M059J (cell line): Measurements from ENCODE around the gene BLVRA. TPM values are rescaled to one million over a fixed set of nuclear protein-coding genes. Genes with fewer than 3 reads are reported as not detected.

ENCODE experiments used
- total RNA-seq: library from RNA; depleted of rRNA; stranded (reverse); fragments of >200 nt; shearing (Covaris generic); gene quantifications from 2 replicates; pipeline ENCODE4 v1.2.3, GENCODE V29; 2014; rRNA removed

Gene BLVRA
- total RNA-seq, 1 experiment from 2014 or later = 43.6 TPM

Other genes with a start within 250 kb of the BLVRA start
- gene STK17A, start 175.6 kb upstream of the BLVRA start, total RNA-seq = 109 and 141 TPM in 2 replicates
- 102 and 109 TPM in 2 replicates for gene COA1, start 29.2 kb upstream of the BLVRA start, total RNA-seq
- 206 and 260 TPM in 2 replicates for gene MRPS24, start 110.8 kb downstream of the BLVRA start, total RNA-seq
- 40.9 and 45.0 TPM in 2 replicates for gene URGCP, start 147.9 kb downstream of the BLVRA start, total RNA-seq
- 23.5 and 41.7 TPM in 2 replicates for gene UBE2D4, start 167.8 kb downstream of the BLVRA start, total RNA-seq
- not detected in 2 replicates for gene SPDYE1, start 239.2 kb downstream of the BLVRA start, total RNA-seq